Ammon's horn (tissue), 1 donor: ENCODE data around the gene RP9.

ENCODE experiments used
- DNase-seq: peaks from one replicate; pipeline ENCODE4 v3.0.0-alpha.2; 2016; ENCODE audit warnings: low spot score

The RP9 gene, protein sequence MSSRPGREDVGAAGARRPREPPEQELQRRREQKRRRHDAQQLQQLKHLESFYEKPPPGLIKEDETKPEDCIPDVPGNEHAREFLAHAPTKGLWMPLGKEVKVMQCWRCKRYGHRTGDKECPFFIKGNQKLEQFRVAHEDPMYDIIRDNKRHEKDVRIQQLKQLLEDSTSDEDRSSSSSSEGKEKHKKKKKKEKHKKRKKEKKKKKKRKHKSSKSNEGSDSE

DNA sequence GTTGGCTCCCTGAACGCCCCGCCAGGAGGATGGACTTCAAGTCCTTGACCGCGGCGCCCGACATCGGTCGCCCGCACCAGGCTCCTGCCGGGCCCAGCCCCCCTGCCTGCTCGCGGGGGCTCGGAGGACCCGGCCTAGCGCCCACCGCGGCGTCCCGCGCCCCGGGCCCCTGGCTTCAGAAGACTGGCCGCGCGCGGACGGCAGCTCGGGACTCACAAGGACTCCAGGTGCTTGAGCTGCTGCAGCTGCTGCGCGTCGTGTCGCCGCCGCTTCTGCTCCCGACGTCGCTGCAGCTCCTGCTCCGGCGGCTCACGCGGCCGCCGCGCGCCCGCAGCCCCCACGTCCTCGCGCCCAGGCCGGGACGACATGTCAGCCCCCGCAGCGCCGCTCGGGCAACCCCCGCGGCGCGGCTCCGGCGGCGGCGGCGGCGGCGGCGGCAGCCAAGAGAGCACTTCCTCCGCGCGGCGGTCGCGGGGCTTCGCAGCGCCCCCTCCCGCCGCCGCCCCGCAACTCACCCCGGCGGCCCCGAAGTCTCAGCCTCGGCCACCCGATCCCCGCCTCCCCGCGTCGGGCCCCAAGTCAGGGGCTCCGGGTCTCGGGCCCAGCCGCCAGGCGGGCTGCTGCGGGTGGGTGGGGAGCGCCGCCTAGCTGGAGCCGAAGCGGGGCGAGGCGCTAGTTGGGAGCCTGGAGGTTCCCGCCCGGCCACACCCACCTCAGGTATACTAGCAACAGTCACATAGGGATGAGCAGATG is at the start of gene RP9:
Gene RP9, minus strand, starts transcription at position 400 of the 753 bp plus-strand sequence. Its CDS starts 32 bp downstream, at position 368.
- peak; percentile 64 for DNase-seq

DNA sequence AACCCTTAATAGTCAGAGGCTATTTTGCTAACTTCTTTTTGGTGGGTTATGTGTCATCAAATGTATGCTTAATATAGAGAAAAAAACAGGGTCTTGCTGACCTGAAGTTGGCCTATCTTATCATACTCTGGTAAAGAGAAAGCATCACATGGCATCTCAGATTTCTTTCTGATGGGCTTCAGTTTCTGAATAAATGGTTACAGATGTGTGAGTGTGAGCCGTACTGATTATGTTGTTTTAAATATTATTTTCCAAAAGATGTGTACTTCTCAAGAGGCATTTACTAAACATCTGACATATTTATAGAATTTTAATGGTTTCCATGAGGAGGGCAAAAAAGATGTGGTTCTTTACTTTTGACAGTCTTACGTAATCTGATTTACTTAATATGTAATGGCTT is 48.6 kb upstream of the RP9 start:
- DNase-seq, result no peak

DNA sequence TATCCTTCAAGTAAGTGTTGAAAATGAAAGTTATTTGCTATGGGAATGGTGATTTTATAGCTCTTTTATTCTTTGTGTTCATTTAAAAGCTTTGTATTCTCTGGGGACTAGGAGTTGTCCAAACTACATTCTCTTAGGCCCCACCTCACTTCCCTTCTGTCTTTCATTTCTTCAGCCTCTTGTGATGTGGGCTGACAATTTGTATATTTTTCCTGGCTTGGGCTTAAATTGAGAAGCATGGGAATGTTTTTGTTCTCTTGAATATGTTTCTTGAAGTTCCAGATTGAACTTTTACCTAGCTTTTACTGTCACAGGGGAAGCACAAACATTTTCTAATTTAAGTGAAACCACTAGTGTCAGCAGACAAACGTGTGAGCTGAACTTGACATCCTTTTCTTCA is 48.1 kb upstream of the RP9 start:
- no peak for DNase-seq

DNA sequence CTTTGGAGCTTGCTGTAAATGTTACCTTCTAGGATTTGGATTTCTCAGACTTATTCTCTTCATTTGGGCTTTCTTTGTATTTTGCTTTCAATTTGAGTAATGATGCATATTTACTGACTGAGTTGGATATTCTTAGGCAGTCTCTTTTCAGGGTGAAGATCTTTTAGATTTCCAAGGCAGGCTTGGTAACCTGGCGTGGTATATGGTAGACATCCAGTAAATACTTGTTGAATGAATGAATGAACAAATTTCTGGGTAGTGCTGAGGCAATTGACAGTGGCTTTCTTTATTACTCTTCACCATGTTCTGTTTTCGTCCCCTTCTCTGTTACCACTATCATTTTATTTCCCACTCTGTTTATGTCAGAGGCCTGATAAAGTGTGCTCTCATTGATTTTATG is 47.2 kb upstream of the RP9 start:
- no peak for DNase-seq

DNA sequence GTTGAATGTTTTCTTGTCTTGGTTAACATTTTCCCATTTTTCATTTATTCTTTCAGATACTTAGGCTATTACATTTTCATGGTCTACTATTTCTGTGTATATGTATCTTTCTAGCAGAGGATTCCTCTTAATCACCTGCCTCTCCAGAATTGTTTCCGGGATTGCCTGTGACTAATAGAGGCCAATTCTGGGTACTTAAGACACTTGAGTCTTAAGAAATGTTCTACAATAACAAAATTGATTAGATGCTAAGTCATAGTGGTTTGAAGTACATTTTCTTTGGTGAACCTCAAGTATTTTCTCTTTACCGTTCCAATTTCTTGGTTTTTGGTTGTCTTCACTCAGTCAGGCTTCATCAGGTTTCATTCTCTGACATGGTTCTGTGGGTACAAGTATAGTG is 46.6 kb upstream of the RP9 start:
- no peak for DNase-seq

DNA sequence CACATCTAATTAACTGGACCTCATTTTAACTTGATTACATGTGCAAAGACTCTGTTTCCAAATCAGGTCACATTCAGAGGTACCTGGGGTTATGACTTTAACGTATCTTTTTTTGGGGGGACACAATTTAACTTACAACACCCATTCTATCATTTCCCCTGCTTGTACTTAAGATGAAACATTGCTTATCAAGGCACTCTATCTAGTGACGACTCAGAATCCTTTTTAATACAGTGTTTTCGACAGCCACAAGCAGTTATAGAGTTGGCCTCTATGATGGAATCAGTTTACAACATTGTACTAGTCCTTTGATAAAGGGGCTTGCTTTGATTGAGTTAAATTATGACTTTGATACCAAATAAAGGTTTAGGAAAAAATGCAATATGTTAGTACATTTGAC is 42.9 kb upstream of the RP9 start:
- DNase-seq, result no peak

DNA sequence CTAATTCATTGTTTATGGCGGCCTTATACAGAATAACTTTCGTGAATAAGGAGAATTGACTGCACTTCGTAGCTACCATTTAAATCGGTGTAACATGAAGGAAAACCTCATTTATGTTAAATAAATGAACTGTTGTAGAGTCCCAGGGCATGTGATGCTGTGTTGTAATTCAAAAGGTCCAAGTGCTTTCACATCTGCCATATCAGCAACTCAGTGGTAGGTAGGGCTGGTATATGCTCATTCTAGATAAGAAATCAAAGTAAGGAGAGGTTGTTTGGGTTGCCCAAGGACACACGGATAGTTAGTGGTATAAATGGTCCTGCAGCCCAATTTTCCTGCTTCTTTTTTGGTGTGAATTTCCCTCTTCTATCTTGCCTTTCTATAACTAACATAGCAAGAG is 36.0 kb upstream of the RP9 start:
- DNase-seq, result no peak

DNA sequence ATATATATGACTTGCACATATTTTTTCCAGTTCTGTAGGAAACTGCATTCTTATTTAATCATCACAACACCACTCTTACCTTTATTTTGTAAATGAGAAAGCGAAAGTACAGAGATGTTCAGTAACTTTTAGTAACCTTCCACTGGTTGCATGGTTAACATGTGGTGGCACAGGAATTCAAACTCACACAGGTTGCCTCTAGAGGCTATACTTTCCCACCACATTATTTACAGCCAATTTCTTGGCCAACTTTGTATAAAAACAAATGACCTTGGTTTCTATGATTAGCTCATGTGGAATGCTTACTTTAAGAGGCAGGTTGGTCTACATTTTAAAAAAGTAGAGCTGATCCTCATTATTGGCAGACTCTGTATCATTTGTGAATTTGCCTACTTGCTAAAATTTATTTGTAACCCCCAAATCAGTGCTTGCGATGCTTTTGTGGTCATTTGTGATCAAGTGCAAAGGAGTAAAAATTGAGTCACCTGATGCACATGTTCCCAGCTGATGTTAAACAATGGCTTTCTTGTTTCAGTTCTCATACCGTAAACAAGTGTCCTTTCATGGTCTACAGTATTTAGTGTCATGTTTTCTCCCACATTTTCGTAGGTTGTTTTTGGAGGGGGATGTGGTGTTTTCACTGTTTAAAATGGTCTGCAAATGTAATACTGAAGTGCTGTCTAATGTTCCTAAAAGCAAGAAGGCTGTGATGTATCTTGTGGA is 35.0 kb upstream of the RP9 start:
- peak; percentile 20 for DNase-seq

DNA sequence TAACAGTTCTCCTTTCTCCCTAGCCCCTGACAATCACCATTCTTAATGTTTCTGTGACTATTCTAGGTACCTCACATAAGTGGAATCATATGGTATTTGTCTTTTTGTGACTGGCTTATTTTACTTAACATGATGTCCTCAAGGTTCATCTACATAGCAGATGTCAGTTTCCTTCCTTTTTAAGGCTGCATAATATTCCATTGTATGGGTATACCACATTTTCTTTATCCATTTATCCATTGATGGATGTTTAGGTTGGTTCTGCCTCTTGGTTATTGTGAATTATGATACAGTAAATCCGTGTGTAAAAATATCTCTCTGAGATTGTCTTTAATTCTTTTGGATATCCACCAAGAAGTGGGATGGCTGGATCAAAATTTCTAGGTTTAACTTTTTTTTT is 33.4 kb upstream of the RP9 start:
- no peak for DNase-seq

DNA sequence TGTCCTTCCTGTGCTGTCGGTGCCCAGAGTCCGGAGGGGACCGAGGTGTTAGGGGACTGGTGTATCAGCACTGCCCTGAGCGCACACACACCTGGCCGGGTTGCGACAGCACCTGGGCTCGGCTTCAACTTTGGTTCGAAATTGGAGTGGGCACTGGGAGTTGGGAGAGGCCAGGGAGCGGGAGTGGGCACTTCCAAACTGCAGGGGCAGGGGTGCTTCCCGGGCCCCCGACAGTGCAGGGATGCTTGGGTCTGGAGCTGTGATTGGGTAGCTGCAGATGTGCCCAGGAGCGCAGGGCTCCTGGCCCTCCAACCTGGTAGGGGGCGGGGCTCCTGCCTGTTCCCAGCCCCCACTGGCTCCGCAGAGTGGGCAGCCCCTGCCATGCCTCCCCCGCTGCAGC is 27.9 kb upstream of the RP9 start:
- no peak for DNase-seq

DNA sequence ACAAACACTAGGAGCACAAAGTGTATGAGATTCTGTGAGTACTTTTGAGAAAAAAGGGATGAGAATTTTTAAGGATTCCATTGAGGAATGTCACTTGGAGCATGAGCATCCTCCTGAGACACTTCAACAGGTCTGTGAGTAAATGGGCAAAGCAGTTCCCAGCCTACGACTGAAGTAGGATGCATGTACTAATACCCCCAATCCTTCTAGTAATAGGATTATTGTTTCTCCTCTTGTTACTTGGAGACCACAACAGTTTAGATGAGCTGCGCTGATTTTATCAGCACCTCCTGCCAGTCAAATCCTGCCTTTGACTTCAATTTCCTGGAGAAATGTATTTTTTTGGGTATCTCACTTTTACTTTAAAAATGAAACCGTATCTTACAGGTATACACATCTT is 21.0 kb upstream of the RP9 start:
- DNase-seq, result no peak

DNA sequence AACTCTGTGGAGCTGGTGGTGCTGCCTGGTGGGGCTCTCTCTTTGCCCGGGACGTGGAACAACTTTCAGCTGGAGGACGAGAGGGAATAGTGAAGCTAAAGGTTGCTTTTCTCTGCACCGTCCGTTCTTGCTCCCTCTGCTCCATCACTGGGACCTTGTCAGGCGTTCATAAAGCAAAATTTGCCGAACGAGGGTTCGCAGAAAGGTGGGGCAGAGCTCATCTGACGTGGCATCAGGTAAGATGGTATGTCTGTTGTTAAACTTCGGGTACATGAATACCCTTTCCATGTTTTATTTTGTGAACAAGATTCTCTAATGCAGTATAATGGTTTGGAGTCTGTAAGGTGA is 20.6 kb upstream of the RP9 start:
- no peak for DNase-seq

DNA sequence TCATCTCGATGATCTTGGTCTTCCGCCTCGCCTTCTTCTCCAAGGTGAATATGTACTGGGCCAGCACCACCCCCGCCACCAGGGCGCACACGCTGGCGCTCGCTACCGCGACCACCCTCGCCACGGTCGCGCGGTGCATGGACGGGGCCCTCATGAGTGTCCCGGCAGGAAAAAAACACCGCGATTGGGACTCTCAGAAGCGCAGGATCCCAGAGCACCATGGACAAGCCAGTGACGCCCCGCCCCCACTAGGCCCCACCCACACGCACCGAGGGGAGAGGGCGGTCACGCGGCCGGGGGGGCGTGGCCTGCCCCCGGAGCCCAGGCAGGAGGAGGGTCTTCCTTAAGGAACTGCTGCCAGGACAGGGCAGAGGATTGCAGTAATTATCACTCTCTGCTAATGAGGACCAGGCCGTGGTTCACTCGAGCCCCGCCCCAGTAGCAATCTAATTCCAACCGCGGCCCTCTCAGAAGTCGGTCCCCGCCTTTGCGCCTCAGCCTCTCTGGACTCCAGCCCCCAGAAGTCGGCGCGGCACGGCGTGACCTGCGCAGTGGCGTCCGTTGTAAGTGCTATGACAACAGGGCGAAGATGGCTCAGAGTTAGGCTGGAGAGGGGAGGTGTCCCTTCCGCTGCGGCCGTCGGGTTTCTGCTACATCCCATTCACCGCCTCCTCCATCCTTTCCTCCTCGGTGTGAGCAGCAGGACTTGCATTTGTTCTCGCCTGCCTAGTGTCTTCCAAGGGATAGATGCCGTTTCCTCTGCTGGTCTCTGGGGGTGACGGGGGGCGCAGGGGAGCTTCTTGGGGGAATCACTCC is 20.0 kb upstream of the RP9 start, which contains the start of gene BBS9:
Gene BBS9, plus strand, starts transcription at position 575 of the 816 bp plus-strand sequence. CDS start 16,689 bp downstream, outside the sequence.
- DNase-seq, result peak; percentile 98

DNA sequence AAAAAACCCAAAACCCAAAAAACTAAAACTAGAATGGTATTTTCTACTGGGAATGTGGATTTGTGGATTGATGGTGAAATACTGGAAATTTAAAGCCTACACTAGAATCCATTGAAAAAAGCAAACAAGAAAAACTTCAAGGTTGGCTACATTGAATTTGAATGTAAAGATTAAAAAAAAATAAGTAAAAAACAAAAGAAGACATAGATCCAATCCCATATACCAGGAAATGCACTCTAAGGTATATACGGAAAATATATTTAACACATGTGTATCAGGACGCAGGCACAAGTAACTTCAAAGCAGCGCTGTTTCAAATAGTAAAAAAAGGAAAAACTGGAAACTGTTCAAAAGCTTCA is 19.4 kb upstream of the RP9 start:
- DNase-seq, result no peak

DNA sequence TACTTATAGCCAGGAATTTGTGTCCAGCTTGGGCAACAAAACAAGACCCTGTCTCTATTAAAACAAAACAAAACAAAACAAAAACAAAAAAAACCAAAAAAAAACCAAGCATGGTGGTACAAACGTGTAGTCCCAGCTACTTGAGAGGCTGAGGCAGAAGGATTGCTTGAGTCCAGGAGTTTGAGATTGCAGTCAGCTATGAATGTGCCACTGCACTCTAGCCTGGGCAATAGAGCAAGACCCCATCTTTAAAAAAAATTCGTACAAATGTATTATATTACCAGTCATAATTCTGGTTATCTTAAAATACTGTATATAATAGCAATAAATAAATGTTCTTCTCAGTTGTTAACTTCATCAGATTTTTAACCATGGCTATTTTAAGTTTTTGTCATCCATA is 17.9 kb upstream of the RP9 start:
- no peak for DNase-seq

DNA sequence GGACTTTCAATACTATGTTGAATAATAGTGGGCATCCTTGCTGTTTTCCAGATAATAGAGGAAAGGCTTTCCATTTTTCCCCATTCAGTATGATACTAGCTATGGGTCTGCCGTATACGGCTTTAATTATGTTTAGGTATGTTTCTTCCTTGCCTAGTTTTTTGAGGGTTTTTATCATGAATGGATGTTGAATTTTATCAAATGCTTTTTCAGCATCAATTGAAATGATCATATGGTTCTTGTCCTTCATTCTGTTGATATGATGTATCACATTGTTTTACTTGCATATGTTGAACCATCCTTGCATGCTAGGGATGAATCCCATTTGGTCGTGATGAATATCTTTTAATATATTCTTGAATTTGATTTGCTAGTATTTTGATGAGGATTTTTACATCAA is 9.2 kb upstream of the RP9 start:
- no peak for DNase-seq

DNA sequence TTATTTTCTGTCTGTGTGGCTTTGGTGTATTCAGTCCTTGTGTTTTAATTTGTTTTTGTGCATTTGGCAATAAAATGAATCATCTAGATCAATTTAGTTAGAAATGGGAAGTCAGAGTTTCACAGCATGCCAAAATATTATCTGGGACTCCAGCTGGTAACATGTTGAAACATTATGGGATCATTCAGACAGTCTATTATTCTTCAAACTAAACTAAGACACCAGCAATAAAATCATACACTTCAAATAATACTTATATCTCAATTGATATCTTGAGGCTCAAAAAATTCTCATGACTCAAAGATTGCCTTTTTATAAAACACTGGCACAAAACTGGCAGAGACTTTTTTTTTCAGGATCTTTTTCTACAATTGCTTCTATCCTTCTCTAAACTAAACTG is 5.8 kb upstream of the RP9 start:
- peak; percentile 24 for DNase-seq

DNA sequence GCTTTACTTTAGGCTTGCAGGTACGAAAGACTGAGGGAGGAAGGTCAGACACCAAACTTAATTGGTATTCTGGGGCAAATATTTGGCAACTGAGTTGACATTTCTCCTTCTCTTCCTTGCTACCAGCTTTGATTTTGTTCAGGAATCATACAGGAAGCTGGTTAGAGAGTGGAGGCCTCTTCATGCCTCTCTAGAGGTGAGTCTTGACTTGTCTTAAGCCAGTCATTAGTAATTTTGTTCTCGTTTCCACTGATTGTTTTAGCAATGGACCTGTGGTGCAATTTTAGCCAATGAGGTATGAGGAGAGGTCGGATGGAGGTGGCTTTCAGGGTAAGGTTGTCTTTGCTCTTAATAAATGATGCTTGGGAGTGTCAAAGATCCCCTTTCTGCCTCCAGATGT is 2.4 kb upstream of the RP9 start:
- no peak for DNase-seq

DNA sequence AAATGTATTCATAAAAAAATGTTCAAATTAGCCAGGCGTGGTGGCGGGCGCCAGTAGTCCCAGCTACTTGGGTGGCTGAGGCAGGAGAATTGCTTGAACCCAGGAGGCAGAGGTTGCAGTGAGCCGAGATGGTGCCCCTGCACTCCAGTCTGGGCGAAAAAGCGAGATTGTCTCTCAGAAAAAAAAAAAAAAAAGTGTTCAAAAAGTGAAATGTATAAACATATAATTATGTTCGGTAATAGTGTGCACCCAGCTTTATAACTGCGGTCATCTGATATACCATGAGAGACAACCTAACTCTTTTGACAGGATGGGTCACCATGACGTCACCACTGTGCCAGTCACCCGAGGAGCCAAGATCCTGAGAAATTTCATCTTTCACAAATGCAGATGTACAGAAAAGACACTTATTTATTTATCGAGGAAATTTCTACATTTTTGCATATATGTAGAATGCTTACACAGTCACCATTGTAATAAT is 594 bp upstream of the RP9 start:
- peak; percentile 34 for DNase-seq

DNA sequence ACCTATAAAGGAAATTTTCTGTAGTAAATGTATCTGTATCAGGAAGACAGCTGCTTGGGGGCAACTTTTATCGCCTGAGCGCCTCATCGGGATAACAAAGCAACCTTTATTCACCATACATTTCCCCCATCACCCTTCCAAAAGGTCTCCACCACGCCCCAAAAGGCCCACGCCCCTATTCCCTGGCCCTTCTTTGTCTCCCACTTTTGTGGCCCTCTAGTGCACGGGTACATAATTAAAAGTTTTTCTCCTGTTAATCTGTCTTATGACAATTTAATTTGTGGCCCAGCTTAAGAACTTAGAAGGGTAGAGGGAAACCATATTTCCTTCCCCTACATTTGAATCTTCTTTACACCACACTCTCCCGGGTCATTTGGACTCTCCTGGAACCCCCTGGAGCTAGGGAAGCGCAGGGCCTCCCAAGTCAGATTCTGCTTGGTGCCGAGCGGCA is 625 bp downstream of the RP9 start:
- DNase-seq, result no peak

DNA sequence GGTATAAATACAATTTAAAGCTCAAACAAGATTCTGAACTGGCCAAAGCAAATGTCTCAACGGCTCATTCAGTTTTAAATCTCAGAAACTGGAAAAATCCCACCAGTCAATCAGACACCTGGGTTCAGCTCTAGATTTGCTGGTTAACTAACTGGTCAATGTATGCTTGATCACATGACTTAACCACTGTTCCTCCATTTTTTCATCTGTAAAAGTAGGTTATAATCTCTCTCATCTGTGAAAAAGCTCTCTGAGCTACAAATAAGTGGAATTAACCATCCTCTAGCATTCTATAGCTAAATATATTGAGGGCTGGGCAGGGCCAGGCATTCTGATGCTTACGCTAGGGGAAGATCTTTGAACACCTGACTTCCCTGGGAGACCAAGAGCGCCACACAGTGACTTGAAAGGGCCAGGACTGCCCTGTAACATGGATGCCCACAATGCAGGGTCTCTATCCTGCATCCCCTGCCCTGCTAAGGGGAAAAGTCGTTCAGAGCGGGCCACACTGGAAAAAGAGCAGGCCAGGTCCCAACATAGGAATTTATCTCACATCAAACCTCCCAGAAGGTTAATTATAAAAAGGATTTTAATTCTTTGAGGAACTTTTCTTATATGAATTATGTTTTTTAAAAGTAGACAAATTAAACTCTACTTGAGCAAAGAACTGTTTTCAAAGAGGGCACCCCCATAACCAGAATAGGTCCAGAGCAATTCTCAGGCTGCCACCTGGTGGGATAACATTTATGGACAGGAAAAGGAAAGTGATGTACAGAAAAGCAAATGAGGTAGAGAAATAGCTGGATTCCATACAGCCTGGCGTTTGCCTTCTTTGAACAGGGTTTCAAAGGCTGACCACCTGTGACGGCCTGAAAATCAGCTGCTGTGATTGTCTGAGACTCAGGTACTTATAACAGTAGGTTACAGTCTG is 1.8 kb downstream of the RP9 start:
- peak; percentile 20 for DNase-seq
